Measurements from ENCODE around the gene COL13A1.

The COL13A1 gene

DNA sequence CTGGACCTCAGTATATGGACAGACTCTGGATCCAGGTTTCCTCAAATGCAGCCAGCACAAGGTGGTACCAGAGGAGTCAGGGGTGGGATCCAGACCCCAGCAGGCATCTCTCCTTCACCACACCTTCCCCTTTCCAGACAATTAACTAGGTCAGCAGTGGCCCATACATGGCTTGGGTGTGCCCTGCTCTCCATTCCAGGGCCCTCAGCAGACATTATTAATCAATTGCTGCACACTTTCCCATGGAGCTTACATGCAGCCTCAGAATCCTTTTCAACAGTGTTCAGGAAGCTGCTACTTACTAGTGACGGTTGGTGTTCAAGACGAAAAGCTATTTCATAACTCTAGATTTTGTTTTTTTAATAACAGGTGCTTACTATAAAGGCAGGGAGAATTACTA lies 6.0 kb downstream of the COL13A1 start:
- no peaks in the 10 kb centered on the region for H3K36me3 ChIP-seq (ENCODE audit: low read depth)
- no peak for DNase-seq (ENCODE audit: low spot score)
- TF ChIP-seq, protein P1, sequence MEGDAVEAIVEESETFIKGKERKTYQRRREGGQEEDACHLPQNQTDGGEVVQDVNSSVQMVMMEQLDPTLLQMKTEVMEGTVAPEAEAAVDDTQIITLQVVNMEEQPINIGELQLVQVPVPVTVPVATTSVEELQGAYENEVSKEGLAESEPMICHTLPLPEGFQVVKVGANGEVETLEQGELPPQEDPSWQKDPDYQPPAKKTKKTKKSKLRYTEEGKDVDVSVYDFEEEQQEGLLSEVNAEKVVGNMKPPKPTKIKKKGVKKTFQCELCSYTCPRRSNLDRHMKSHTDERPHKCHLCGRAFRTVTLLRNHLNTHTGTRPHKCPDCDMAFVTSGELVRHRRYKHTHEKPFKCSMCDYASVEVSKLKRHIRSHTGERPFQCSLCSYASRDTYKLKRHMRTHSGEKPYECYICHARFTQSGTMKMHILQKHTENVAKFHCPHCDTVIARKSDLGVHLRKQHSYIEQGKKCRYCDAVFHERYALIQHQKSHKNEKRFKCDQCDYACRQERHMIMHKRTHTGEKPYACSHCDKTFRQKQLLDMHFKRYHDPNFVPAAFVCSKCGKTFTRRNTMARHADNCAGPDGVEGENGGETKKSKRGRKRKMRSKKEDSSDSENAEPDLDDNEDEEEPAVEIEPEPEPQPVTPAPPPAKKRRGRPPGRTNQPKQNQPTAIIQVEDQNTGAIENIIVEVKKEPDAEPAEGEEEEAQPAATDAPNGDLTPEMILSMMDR (IDR thresholded peaks at IDR 0.05; ENCODE audit: poor library complexity, severe bottlenecking), result no peak
- H3K4me1 ChIP-seq (ENCODE audit: insufficient read depth, poor library complexity, severe bottlenecking), result peaks cover 9% of the 10 kb centered on the region
- H3K9me3 ChIP-seq (ENCODE audit: severe bottlenecking), result no peaks in the 10 kb centered on the region
- H3K4me3 ChIP-seq (ENCODE audit: severe bottlenecking), result no peak overlapping the region
- ATAC-seq (ENCODE audit: low read depth), result 0 out of 3 replicates have a peak, but pooled peaks have one; percentile 19
- H3K27ac ChIP-seq (ENCODE audit: poor library complexity, severe bottlenecking), result peak overlapping the region; percentile 59
- no peaks in the 10 kb centered on the region for H3K27me3 ChIP-seq (ENCODE audit: insufficient read depth, poor library complexity, severe bottlenecking)

DNA sequence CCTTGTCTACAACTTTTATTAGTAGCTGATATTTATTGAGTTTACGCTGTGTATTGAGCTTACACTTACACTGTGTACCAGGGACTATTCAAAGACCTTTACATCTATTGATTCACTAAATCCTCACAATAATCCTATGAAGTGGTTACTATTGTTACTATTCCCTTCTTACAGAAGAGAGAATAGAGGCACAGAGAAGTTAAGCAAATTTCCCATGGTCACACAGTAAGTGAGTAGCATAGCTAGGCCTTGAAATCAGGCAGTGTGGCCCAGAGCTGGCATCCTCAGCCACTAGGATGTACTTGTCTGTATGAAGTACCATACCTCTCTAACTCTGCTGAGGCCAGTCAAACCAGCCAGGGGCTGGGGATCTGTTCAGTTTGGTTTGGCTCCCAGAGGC lies 7.6 kb downstream of the COL13A1 start:
- Histone ChIP-seq H3K27me3 (ENCODE audit: insufficient read depth, poor library complexity, severe bottlenecking) (no peaks in the 10 kb centered on the region), H3K4me1 (ENCODE audit: insufficient read depth, poor library complexity, severe bottlenecking) (peaks cover 9% of the 10 kb centered on the region), H3K9me3 (ENCODE audit: severe bottlenecking) (no peaks in the 10 kb centered on the region), H3K27ac (ENCODE audit: poor library complexity, severe bottlenecking) (no peak overlapping the region), H3K36me3 (ENCODE audit: low read depth) (no peaks in the 10 kb centered on the region), H3K4me3 (ENCODE audit: severe bottlenecking) (no peak overlapping the region)
- TF ChIP-seq, protein P1 (IDR thresholded peaks at IDR 0.05; ENCODE audit: poor library complexity, severe bottlenecking), result no peak
- ATAC-seq (ENCODE audit: low read depth) (no peak), DNase-seq (ENCODE audit: low spot score) (no peak)

DNA sequence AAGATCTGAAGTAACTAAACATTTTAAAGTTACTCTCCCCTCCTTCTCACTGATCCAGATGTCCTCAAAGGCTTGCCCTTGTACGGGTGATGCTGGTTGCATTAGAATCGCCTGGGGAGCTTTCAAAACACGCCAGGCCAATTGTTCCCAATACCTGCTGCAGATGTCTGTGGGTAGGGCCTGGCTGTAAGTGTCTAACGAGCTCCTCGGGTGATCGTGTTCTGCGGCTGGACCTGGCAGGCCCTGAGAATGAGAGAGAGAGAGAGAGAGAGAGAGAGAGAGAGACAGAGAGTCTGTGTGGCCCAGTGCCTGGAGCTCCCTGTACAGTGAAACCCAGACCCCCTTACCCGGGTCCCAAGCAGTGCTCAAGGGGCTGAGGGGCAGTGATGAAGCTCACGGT lies 8.4 kb downstream of the COL13A1 start:
- H3K4me3 ChIP-seq (ENCODE audit: severe bottlenecking), result no peak overlapping the region
- peaks cover 9% of the 10 kb centered on the region for H3K4me1 ChIP-seq (ENCODE audit: insufficient read depth, poor library complexity, severe bottlenecking)
- no peaks in the 10 kb centered on the region for H3K27me3 ChIP-seq (ENCODE audit: insufficient read depth, poor library complexity, severe bottlenecking)
- no peak for ATAC-seq (ENCODE audit: low read depth)
- DNase-seq (ENCODE audit: low spot score), result no peak
- H3K9me3 ChIP-seq (ENCODE audit: severe bottlenecking), result no peaks in the 10 kb centered on the region
- no peak overlapping the region for H3K27ac ChIP-seq (ENCODE audit: poor library complexity, severe bottlenecking)
- TF ChIP-seq, protein P1 (IDR thresholded peaks at IDR 0.05; ENCODE audit: poor library complexity, severe bottlenecking), result no peak
- no peaks in the 10 kb centered on the region for H3K36me3 ChIP-seq (ENCODE audit: low read depth)

DNA sequence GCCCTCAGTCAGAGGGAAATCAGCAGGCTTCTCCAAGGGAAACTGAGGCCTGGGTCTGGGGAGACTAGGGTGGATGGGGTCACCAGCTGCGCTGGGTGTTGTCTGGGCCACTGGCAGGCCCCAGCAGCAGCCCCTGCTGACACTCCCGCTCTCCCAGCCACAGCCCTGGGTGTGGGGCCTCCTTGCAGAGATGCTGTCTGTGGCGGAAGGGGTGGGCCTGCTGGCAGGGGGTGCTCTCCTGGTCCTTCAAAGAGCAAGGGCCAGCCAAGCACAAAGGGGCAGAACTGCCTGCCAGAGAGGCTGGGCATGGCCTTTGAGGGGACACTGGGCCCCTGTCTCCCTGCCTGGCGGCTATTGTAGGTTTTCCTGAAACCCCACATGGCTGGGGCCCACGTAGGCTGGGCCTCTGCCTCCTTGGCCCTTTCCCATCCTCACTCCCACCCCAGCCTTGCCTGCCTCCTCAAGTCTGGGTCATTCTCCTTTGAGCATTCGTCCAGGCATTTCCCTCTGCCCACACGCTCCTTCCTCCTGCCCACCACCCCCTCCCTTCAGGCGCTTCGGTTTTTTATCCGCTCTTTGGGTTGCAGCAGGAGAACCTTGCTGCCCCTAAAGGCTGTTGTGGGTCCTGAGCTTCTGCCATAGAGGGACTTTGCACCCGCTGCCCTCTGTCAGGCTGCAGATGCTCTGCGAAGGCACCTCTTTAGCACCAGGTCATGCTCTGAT lies 9.1 kb downstream of the COL13A1 start:
- ATAC-seq (ENCODE audit: low read depth), result no peak
- Histone ChIP-seq H3K27me3 (ENCODE audit: insufficient read depth, poor library complexity, severe bottlenecking) (no peaks in the 10 kb centered on the region), H3K36me3 (ENCODE audit: low read depth) (no peaks in the 10 kb centered on the region), H3K4me1 (ENCODE audit: insufficient read depth, poor library complexity, severe bottlenecking) (peaks cover 9% of the 10 kb centered on the region), H3K9me3 (ENCODE audit: severe bottlenecking) (no peaks in the 10 kb centered on the region), H3K4me3 (ENCODE audit: severe bottlenecking) (no peak overlapping the region), H3K27ac (ENCODE audit: poor library complexity, severe bottlenecking) (no peak overlapping the region)
- TF ChIP-seq, protein P1 (IDR thresholded peaks at IDR 0.05; ENCODE audit: poor library complexity, severe bottlenecking), result no peak
- DNase-seq (ENCODE audit: low spot score), result no peak

DNA sequence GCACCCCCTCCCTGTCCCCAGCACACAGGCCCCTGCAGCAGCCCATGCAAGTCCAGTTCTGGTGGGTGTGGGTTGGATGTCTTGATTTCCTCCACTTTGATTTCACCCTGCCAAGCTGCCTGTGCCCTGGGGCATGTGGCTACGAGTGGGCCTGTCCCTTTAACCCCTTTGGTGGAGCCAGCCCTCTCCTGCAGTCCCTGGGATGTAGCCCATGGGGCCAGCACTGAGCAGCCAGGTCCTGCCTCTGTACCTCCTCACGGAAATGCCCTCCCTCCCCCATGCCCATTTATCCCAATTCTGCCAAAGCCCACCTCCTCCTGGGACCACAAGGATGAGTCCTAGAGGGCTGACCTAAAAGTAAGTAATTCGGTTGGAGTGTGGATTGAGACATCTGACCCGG lies 11.9 kb downstream of the COL13A1 start:
- no peak for ATAC-seq (ENCODE audit: low read depth)
- TF ChIP-seq, protein P1 (IDR thresholded peaks at IDR 0.05; ENCODE audit: poor library complexity, severe bottlenecking), result no peak
- no peaks in the 10 kb centered on the region for H3K4me1 ChIP-seq (ENCODE audit: insufficient read depth, poor library complexity, severe bottlenecking)

More for the DNA sequence above, 11.9 kb downstream of the COL13A1 start:
- Histone ChIP-seq H3K27me3 (ENCODE audit: insufficient read depth, poor library complexity, severe bottlenecking) (no peaks in the 10 kb centered on the region), H3K4me3 (ENCODE audit: severe bottlenecking) (no peak overlapping the region), H3K36me3 (ENCODE audit: low read depth) (no peaks in the 10 kb centered on the region), H3K9me3 (ENCODE audit: severe bottlenecking) (no peaks in the 10 kb centered on the region), H3K27ac (ENCODE audit: poor library complexity, severe bottlenecking) (no peak overlapping the region)
- DNase-seq (ENCODE audit: low spot score), result no peak
